ENCODE data around the gene PAPPA.

PAPPA gene

DNA sequence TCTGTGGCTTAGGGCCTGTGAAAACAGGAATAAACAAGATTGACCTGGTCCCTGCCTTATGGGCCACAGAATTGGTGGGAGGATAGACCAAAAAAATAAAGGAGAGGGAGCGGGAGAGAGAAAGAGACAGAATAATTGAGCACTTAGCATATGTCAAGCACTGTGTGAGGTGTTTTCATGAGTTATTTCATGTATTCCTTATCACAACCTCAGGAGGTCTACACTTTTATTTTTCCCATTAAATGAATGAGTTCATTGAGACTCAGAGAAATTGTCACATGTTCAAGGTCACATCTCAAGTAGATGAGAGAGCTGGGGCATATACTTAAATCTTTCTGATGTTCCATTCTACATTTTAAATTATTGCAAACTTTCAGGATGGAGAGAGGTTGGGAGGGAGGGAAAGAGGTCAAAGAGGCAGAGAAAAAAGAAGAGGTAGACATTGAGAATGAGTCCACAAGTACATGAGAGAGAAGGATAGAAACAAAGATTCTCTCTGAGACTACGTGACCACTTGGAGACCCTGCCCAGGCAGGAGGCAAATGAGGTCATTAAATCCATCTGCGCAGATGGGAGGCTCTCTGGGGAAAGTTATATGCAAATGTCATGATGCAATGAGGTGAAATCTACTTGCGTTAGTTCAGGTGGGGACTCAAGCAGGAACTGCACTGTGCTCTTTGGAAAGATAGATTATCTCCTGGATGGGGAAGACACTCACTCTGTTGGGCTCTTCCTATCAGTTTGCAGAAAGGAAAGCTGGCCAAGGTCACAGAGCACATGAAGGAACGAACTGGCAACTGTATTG is 241.5 kb downstream of the PAPPA start:
- no peak for FAIRE-seq
- no peak for DNase-seq (ENCODE audit: insufficient read length, low spot score)
- no peak for TF ChIP-seq SPI1 (IDR thresholded peaks at IDR 0.05; ENCODE audit: low read depth, low read length)

DNA sequence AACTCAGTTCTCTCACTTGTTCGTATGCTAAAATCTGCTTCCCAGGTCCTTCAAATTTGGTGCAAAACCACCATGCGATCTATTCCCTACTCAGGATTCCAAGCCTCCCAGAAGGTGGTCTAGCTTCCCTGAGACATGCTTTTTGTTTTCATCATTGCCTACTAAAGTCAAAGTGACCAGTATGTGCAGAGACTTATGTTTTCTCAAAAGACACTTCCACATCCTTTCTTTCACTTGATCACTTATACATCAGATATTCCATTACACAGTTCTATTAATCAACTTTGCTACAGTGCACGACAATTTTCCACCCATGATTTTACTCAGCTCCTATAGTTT is 242.1 kb downstream of the PAPPA start:
- TF ChIP-seq PAX5 (IDR thresholded peaks at IDR 0.05; ENCODE audit: insufficient read depth, low read length, severe bottlenecking) (no peak), POU2F2 (IDR thresholded peaks at IDR 0.05; ENCODE audit: low read depth, low read length) (no peak)
- DNase-seq (ENCODE audit: insufficient read length, low spot score) (no peak), FAIRE-seq (no peak)

DNA sequence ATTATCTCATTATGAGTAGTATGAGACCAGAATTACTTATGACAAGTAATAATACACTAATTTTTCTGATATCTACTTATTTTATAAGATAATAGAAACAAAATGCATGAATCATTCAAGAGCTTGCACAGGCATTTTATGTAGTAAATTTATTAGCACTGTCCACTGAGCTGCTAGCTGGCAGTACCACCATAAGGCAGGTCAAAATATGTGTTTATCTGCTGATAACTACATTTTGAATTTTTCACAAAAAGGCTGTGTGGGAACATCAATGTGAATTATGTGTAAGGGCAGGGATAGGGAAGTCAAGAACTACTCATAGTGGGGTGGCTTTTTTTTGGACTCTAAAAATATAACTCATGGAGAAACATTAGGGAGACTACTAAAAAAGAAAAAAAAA is 249.6 kb downstream of the PAPPA start:
- TF ChIP-seq POLR2AphosphoS5 (IDR thresholded peaks at IDR 0.05; ENCODE audit: low read depth, low read length) (no peak), SPI1 (IDR thresholded peaks at IDR 0.05; ENCODE audit: low read depth, low read length) (no peak), TAF1 (IDR thresholded peaks at IDR 0.05; ENCODE audit: low read depth, low read length) (no peak), PAX5 (IDR thresholded peaks at IDR 0.05; ENCODE audit: insufficient read depth, low read length, severe bottlenecking) (no peak), POU2F2 (IDR thresholded peaks at IDR 0.05; ENCODE audit: low read depth, low read length) (no peak), POLR2A (IDR thresholded peaks at IDR 0.05; ENCODE audit: low read depth, low read length) (no peak)
- FAIRE-seq (no peak), DNase-seq (ENCODE audit: insufficient read length, low spot score) (no peak)

DNA sequence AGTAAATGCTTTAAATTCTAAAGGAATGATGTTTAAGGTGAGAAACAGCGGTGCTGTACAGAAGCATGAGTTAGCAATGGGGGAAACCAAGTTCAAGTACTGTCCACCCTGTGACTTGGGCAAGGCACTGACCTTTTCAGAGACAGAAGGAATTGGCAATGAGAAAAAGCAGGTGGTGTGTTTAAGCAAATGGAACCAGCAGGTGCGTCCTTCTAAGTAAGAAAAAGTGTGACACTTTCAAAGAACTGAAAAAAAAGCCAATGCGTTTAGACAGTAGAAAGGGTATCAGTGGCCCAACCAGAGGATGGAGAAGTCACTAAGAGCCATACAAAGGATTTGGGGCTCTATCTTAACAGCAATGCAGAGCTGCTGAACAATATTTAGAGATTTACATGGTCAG is 250.6 kb downstream of the PAPPA start:
- FAIRE-seq, result no peak
- no peak for TF ChIP-seq SPI1 (IDR thresholded peaks at IDR 0.05; ENCODE audit: low read depth, low read length)
- TF ChIP-seq TAF1 (IDR thresholded peaks at IDR 0.05; ENCODE audit: low read depth, low read length), result no peak
- TF ChIP-seq POLR2AphosphoS5 (IDR thresholded peaks at IDR 0.05; ENCODE audit: low read depth, low read length), result no peak
- no peak for TF ChIP-seq PAX5 (IDR thresholded peaks at IDR 0.05; ENCODE audit: insufficient read depth, low read length, severe bottlenecking)
- TF ChIP-seq POLR2A (IDR thresholded peaks at IDR 0.05; ENCODE audit: low read depth, low read length), result no peak
- TF ChIP-seq POU2F2 (IDR thresholded peaks at IDR 0.05; ENCODE audit: low read depth, low read length), result no peak
- DNase-seq (ENCODE audit: insufficient read length, low spot score), result no peak

DNA sequence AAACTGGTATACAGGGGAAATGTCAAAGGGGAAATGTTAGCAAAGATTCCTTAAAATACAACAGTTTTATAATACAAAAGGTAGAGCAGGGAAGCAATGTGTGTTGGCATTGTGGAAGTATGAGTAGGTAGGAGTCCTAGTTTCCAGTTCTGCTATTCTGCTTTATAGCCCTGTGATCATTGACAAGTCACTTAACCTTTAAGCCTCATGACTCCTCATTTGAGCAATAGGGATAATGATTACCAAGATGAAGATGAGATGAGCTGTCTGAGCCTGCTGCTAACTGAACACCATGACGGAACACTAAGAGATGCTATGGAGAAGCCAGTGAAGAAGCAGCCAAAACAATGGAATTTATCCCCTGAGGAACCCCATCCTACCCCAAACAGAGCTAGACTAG is 251.7 kb downstream of the PAPPA start:
- DNase-seq (ENCODE audit: insufficient read length, low spot score) (no peak), FAIRE-seq (no peak)
- no peak for TF ChIP-seq TAF1 (IDR thresholded peaks at IDR 0.05; ENCODE audit: low read depth, low read length)
- TF ChIP-seq SPI1 (IDR thresholded peaks at IDR 0.05; ENCODE audit: low read depth, low read length), result 0 out of 2 replicates have a peak, but pooled peaks have one; percentile 1

DNA sequence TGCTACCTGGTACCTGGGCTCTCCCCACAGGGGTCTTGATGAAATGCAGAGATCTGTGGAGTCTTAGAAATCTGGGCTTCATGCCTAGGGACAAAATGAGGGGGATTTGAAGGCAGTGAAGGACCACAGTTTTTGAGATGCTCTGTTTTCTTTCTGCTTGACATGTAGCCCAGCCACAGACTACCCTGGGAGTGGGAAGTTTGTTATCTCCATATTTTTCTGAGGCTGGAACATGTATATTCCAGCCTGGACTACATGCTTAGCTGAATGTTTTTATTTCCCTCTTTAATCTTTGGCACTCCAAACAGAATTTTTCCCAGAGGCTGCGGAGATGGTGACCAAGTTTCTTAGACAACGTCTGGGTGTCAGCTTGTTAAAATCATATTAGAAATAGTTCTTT is 252.9 kb downstream of the PAPPA start:
- TF ChIP-seq POLR2AphosphoS5 (IDR thresholded peaks at IDR 0.05; ENCODE audit: low read depth, low read length) (no peak), SPI1 (IDR thresholded peaks at IDR 0.05; ENCODE audit: low read depth, low read length) (no peak), TAF1 (IDR thresholded peaks at IDR 0.05; ENCODE audit: low read depth, low read length) (no peak), POLR2A (IDR thresholded peaks at IDR 0.05; ENCODE audit: low read depth, low read length) (no peak), PAX5 (IDR thresholded peaks at IDR 0.05; ENCODE audit: insufficient read depth, low read length, severe bottlenecking) (no peak), POU2F2 (IDR thresholded peaks at IDR 0.05; ENCODE audit: low read depth, low read length) (no peak)
- DNase-seq (ENCODE audit: insufficient read length, low spot score), result no peak
- FAIRE-seq, result no peak

DNA sequence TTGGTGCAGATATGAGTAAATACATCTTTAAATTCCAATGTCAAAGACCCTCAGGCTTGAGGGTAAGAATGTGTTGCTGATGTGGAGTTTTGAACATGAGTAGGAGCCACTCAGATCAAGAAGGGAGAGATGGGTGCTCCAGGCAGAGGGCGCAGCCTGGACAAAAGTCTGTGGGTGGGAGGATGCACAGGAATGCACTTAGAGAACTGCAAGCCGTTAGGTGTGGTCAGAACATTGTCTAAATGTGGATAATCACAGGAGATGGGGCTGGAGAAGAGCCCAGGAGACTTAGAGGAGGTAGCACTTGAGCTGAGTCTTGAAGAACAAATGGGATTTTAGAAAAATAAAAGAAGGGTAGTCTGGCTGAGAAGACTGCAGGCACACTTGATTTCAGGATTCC is 255.5 kb downstream of the PAPPA start:
- FAIRE-seq, result no peak
- no peak for DNase-seq (ENCODE audit: insufficient read length, low spot score)
- no peak for TF ChIP-seq PAX5 (IDR thresholded peaks at IDR 0.05; ENCODE audit: insufficient read depth, low read length, severe bottlenecking)
- TF ChIP-seq TAF1 (IDR thresholded peaks at IDR 0.05; ENCODE audit: low read depth, low read length), result no peak
- TF ChIP-seq SPI1 (IDR thresholded peaks at IDR 0.05; ENCODE audit: low read depth, low read length), result no peak
- TF ChIP-seq POLR2A (IDR thresholded peaks at IDR 0.05; ENCODE audit: low read depth, low read length), result no peak
- no peak for TF ChIP-seq POLR2AphosphoS5 (IDR thresholded peaks at IDR 0.05; ENCODE audit: low read depth, low read length)
- no peak for TF ChIP-seq POU2F2 (IDR thresholded peaks at IDR 0.05; ENCODE audit: low read depth, low read length)

DNA sequence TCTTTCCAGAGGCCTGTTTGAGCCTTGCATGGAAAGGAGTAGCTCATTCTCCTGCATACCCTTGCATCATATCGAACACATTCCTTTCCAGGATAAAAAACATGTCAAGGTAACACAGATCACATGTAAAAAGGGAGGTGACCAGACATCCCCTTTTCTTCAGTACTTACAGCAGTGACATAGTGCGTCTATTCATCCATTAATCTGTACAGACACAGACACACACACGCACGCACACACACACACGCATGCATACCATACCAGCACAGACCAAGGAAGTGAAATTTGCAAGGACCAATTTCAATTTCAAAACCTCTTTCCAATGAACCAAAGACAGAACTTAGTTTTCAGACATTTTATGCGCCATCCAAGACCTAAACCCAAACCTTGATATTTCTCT is 256.0 kb downstream of the PAPPA start:
- DNase-seq (ENCODE audit: insufficient read length, low spot score) (no peak), FAIRE-seq (no peak)
- TF ChIP-seq TAF1 (IDR thresholded peaks at IDR 0.05; ENCODE audit: low read depth, low read length) (no peak), POU2F2 (IDR thresholded peaks at IDR 0.05; ENCODE audit: low read depth, low read length) (no peak), POLR2A (IDR thresholded peaks at IDR 0.05; ENCODE audit: low read depth, low read length) (no peak), SPI1 (IDR thresholded peaks at IDR 0.05; ENCODE audit: low read depth, low read length) (peak; percentile 39; the same call in 1 of the 2 replicates), PAX5 (IDR thresholded peaks at IDR 0.05; ENCODE audit: insufficient read depth, low read length, severe bottlenecking) (no peak), POLR2AphosphoS5 (IDR thresholded peaks at IDR 0.05; ENCODE audit: low read depth, low read length) (no peak)

DNA sequence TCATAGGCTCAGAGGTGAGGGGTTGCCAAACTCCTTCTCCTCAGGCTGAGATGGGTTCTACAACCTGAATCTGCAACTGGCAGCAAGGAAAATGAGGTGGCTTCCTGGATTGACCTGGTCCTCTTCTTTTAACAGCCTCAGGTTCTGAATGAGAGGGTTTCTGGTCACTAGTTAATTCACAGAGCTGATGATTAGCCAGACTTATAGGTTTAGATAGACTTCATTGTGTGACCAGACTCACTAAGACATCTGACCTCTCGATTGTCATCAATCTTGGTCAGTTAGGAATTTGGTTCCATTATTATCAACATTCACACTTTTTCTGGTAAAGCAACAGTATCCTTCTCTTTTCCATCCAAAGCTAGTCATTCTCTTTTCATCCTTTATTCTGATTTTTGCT is 257.9 kb downstream of the PAPPA start:
- TF ChIP-seq SPI1 (IDR thresholded peaks at IDR 0.05; ENCODE audit: low read depth, low read length) (no peak), TAF1 (IDR thresholded peaks at IDR 0.05; ENCODE audit: low read depth, low read length) (no peak), POU2F2 (IDR thresholded peaks at IDR 0.05; ENCODE audit: low read depth, low read length) (no peak), POLR2A (IDR thresholded peaks at IDR 0.05; ENCODE audit: low read depth, low read length) (no peak), PAX5 (IDR thresholded peaks at IDR 0.05; ENCODE audit: insufficient read depth, low read length, severe bottlenecking) (no peak), POLR2AphosphoS5 (IDR thresholded peaks at IDR 0.05; ENCODE audit: low read depth, low read length) (no peak)
- FAIRE-seq (peak; percentile 20), DNase-seq (ENCODE audit: insufficient read length, low spot score) (no peak)

DNA sequence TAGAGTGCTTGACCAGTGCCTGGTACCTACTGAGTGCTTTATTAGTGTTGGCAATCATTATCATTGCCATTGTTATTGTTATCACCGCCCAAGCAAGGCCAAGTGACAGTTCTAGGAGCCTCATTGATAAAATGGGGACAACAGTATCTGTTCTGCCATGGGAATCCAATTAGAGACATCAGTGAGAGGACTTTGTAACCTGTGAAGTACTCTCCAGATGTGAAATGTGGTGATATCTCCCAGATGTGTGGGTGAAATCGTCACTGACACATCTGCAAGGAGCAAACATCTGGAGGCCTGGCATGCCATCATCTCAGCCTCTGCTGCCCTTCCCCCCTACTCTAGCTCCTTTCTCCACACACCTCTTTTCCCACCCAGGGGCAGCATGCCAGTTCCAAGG is 260.8 kb downstream of the PAPPA start:
- FAIRE-seq (no peak), DNase-seq (ENCODE audit: insufficient read length, low spot score) (no peak)
- TF ChIP-seq POLR2A (IDR thresholded peaks at IDR 0.05; ENCODE audit: low read depth, low read length) (no peak), SPI1 (IDR thresholded peaks at IDR 0.05; ENCODE audit: low read depth, low read length) (no peak), TAF1 (IDR thresholded peaks at IDR 0.05; ENCODE audit: low read depth, low read length) (no peak)
